Activated CD8-positive, alpha-beta memory T cell treated with anti-CD3 and anti-CD28 coated beads, Interleukin-2, amount 10 ng/mL, durations not matched to agents 7 days and 5 days (primary cell): ENCODE results near the gene ING5. TPM values are rescaled to one million over a fixed set of nuclear protein-coding genes. Genes with fewer than 3 reads are reported as not detected.
A peak's percentile ranks its signal among the peaks of the same experiment; 100 is the strongest.
"Not testable (repeated sequence)": the region's sequence is repeated elsewhere in the genome, so short reads cannot be mapped to it uniquely, and the experiment has no call there.

Source experiments
- ATAC-seq: fragments of 150-1000 bp; cut with Tn5 transposase; one replicate; pipeline ENCODE4 v1.10.0; 2021; ENCODE audit warnings: moderate library complexity
- CTCF ChIA-PET: fragments of 350-600 bp; sonication (Branson Sonifier 250); formaldehyde crosslinking; loops from one replicate; lab custom pipeline; 2021; ENCODE audit warnings: antibody characterized with exemption; lab: Charles Lee
- DNase-seq: peaks from one replicate; pipeline ENCODE4 v3.0.0-alpha.2; 2020
- H3K27ac Mint-ChIP-seq: one replicate; pipeline ENCODE4 v1.8.0; 2021; ENCODE audit warnings: mild to moderate bottlenecking, mixed read lengths
- H3K27me3 Mint-ChIP-seq: one replicate; pipeline ENCODE4 v1.8.0; 2021; ENCODE audit warnings: mixed read lengths
- H3K36me3 Mint-ChIP-seq: one replicate; pipeline ENCODE4 v1.8.0; 2021; ENCODE audit warnings: mild to moderate bottlenecking, mixed read lengths
- H3K4me1 Mint-ChIP-seq: one replicate; pipeline ENCODE4 v1.8.0; 2021; ENCODE audit warnings: mixed read lengths
- H3K4me3 Mint-ChIP-seq: one replicate; pipeline ENCODE4 v1.8.0; 2021; ENCODE audit warnings: mild to moderate bottlenecking, moderate library complexity, mixed read lengths
- H3K9me3 Mint-ChIP-seq: one replicate; pipeline ENCODE4 v1.8.0; 2022; ENCODE audit warnings: low read depth, mixed read lengths
- total RNA-seq, 2 experiments: library from RNA; stranded (reverse); gene quantifications; one replicate each; pipeline ENCODE4 v1.2.3, GENCODE V29; 2021

Gene ING5
- total RNA-seq = 10 to 100 TPM; 26.3 to 28.0 TPM

DNA sequence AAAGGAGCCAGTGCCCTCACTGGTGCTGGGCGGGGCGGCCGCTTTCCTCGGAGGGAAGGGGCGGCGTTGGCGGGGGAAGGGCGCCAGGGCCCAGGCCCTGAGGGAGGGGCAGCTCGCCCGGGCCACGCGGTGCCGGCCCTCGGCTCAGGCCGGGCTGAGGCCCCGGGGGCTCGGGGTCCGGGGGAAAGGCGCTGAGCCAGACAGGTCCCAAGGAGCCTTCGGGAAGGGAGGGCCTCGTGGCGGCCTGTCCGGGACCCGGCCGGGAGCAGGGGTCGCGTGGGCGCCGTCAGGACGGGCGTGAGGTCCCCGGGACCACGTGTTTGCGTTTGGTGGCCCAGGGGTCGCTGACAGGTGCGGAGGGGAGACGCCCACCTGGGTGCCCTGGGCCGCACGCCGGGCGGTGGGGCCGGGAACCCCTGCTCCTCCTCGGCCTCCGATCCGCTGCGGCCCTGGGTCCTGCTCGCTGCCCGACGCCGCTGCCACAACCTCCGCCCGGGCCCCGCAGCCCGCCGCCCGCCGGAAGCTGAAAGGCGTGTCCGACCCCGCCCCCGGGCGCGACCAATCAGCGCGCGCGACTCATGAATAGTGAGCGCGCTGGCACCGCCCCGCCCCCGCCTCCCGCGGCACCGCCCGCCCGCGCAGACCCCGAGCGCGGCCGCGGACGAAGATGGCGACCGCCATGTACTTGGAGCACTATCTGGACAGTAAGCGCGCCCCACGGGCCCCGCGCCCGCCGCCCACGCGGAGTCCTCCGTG, at the start of gene ING5:
TSS of gene ING5 (plus strand) at position 641 of the 756 bp plus-strand sequence. CDS start at position 668, 27 bp downstream.
- CTCF ChIA-PET = interaction anchor here (1.0 to 8.1 kb wide), 16 partner anchors 11 to 386 kb away, joined by 3 to 78 read pairs (median 6); partner anchors contain the start of genes ATG4B, D2HGDH, DTYMK and HDLBP
- H3K9me3 Mint-ChIP-seq = no peaks in the 10 kb centered on the region
- peaks cover 22% of the 10 kb centered on the region for H3K4me1 Mint-ChIP-seq
- no peaks in the 10 kb centered on the region for H3K27me3 Mint-ChIP-seq
- peak within 1 kb of the TSS; percentile 82 for H3K27ac Mint-ChIP-seq
- peak within 1 kb of the TSS; percentile 77 for H3K4me3 Mint-ChIP-seq
- peak; percentile 69 for ATAC-seq
- peaks cover 13% of the 10 kb centered on the region for H3K36me3 Mint-ChIP-seq
- DNase-seq = peak; percentile 95

- Mint-ChIP-seq H3K9me3 (no peaks in the 10 kb centered on the region), H3K4me1 (peaks cover 4% of the 10 kb centered on the region), H3K4me3 (no peak overlapping the region), H3K36me3 (peaks cover 11% of the 10 kb centered on the region), H3K27ac (no peak overlapping the region), H3K27me3 (no peaks in the 10 kb centered on the region)
- no peak for DNase-seq
- CTCF ChIA-PET = no interaction called here
- ATAC-seq = no peak
Observed at GRCh38 chr2:241652142-241652541, 49.7 kb upstream of the ING5 start.

GRCh38 chr2:241652722-241653121, 49.1 kb upstream of the ING5 start:
- ATAC-seq (no peak), DNase-seq (no peak)
- Mint-ChIP-seq H3K4me1 (peaks cover 4% of the 10 kb centered on the region), H3K27me3 (no peaks in the 10 kb centered on the region), H3K27ac (no peak overlapping the region), H3K9me3 (no peaks in the 10 kb centered on the region), H3K4me3 (no peak overlapping the region), H3K36me3 (peaks cover 12% of the 10 kb centered on the region)
- CTCF ChIA-PET = no interaction called here

DNA sequence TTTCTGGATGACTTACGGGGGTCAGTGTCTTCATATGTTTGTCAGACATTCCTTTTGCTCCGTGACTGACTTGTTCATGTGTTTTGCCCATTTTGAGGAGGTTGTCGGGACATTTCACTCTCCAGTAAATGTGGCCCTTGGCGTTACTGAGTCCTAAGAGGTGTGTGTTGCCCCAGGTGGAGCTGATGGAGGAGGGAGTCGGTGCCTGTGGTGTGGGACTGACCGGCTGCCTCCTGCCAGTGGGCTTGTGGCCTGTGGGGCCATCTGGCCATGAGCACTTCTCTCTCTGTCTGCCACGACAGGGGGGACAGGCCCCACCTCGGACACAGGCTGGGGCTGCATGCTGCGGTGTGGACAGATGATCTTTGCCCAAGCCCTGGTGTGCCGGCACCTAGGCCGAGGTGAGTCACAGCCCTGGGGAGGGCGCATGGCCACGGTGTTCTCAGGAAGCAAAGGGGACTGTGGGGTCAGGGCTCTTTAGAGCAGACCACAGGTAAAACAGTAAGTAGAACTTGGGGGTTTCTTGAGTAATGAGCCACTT, 48.6 kb upstream of the ING5 start:
- H3K36me3 Mint-ChIP-seq = peaks cover 14% of the 10 kb centered on the region
- H3K9me3 Mint-ChIP-seq = no peaks in the 10 kb centered on the region
- DNase-seq (no peak), ATAC-seq (no peak)
- H3K4me3 Mint-ChIP-seq = no peak overlapping the region
- CTCF ChIA-PET = no interaction called here
- H3K4me1 Mint-ChIP-seq = peaks cover 4% of the 10 kb centered on the region
- no peaks in the 10 kb centered on the region for H3K27me3 Mint-ChIP-seq
- no peak overlapping the region for H3K27ac Mint-ChIP-seq

DNA sequence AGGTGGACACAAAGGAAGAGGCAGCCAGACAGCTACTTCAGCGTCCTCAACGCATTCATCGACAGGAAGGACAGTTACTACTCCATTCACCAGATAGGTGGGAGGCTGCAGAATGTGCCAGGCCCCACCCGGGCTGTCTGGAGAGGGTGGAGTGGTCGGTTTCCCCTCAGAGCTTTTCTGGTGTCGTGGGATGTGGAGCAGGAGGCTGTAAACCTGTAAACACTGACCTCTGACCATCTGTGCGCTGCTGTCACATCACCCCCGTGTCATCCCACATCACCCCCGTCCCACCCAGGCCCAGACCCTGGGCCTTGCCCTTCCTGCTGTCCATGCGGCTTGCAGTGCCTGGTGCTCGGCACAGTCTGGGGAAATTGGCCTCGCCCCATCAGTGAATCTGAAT, 47.3 kb upstream of the ING5 start:
- DNase-seq = no peak
- Mint-ChIP-seq H3K27ac (no peak overlapping the region), H3K36me3 (peaks cover 18% of the 10 kb centered on the region), H3K4me3 (no peak overlapping the region), H3K27me3 (no peaks in the 10 kb centered on the region), H3K4me1 (no peaks in the 10 kb centered on the region), H3K9me3 (no peaks in the 10 kb centered on the region)
- ATAC-seq = no peak
- CTCF ChIA-PET = no interaction called here

- ATAC-seq = no peak
- peaks cover 22% of the 10 kb centered on the region for H3K36me3 Mint-ChIP-seq
- no peak overlapping the region for H3K4me3 Mint-ChIP-seq
- CTCF ChIA-PET = no interaction called here
- H3K9me3 Mint-ChIP-seq = no peaks in the 10 kb centered on the region
- no peak for DNase-seq
- H3K27me3 Mint-ChIP-seq = no peaks in the 10 kb centered on the region
- no peaks in the 10 kb centered on the region for H3K4me1 Mint-ChIP-seq
- peak overlapping the region; percentile 32 for H3K27ac Mint-ChIP-seq
Observed at GRCh38 chr2:241655516-241656189, 46.2 kb upstream of the ING5 start.

DNA sequence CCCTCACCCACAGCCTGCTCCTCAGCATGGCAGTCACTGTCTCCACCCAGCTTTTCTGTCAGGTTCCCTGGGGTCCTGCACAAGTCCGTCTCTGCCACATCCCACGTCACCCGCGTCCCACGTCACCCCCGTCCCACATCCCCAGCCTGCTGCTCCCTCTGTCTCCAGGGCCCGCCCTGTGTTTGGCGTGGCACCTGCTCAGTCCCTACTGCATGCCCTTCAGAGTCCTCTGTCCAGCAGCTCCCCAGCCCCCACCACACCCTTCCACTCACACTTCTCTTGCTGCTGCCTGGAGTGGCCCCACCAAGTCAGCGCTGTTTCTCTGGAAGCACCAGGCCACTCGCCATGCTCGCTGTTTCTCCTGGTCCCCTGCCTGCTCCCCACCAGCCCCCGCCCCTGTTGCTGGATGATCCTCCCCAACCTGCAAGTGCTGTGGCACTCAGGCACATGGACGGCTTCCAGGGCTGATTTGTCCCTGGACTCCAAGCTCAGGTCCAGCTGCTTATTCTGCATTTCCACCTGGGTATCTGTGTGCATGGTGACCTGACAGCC, 45.6 kb upstream of the ING5 start:
- CTCF ChIA-PET = no interaction called here
- Mint-ChIP-seq H3K4me1 (no peaks in the 10 kb centered on the region), H3K27ac (peak overlapping the region; percentile 32), H3K36me3 (peaks cover 22% of the 10 kb centered on the region), H3K4me3 (no peak overlapping the region), H3K27me3 (no peaks in the 10 kb centered on the region), H3K9me3 (no peaks in the 10 kb centered on the region)
- ATAC-seq = no peak
- DNase-seq = no peak

GRCh38 chr2:241657786-241658254, 44.0 kb upstream of the ING5 start:
- Mint-ChIP-seq H3K36me3 (peaks cover 20% of the 10 kb centered on the region), H3K4me3 (no peak overlapping the region), H3K27ac (no peak overlapping the region), H3K9me3 (no peaks in the 10 kb centered on the region), H3K4me1 (no peaks in the 10 kb centered on the region), H3K27me3 (no peaks in the 10 kb centered on the region)
- DNase-seq (no peak), ATAC-seq (no peak)
- CTCF ChIA-PET = interaction anchor here (2.0 to 2.4 kb wide), 2 partner anchors 13 to 221 kb away, joined by 5 to 9 read pairs; no protein-coding TSS in a partner anchor

DNA sequence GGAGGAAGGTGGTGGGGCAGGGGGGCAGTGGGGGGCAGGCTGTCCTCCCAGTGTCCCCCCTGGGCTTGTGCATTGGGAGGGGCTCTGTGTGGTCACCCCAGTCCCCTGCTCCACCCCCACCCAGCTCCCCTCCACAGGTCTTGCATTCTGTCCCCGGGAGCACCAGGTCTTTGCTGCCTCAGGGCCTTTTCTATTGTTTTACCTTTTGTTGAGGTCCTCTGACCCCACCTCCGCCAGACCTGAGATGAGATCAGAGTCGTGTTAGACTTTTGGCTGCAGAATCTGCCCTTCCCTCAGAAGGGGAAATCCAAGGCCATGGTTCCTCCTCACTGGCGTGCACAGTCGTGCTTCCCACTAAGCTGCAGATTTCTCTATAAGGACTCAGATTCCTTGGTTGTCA, 43.5 kb upstream of the ING5 start:
- Mint-ChIP-seq H3K27me3 (no peaks in the 10 kb centered on the region), H3K9me3 (no peaks in the 10 kb centered on the region)

DNA sequence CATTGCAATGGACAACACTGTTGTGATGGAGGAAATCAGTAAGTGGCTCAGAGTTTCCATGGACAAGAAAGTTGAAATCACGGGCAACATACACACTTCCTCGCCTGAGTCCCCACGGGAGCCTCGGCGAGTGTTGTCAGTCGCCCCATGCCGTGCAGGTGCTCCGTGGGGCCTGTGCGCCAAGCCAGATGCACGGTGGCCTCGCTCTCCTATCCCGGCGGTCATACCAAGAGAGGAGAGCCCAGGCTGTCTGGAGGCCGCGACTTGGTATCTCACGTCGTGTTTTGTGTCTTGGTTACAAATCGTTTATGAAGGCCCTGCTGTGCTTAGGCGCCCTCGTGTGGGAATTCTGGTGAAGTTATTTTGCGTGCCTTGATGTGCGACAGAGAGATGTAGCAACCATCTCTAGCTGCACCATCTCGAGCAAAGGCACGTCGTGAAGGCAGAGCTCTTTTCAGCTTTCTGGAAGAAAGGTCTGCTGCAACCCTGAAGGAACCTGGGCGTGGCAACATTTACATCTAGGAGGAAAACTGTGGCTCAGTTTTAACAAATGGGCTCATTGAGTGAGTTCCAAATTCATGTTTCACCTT, 42.6 kb upstream of the ING5 start:
- Mint-ChIP-seq H3K36me3 (peaks cover 17% of the 10 kb centered on the region), H3K4me3 (no peak overlapping the region), H3K27me3 (no peaks in the 10 kb centered on the region), H3K27ac (no peak overlapping the region), H3K9me3 (no peaks in the 10 kb centered on the region), H3K4me1 (no peaks in the 10 kb centered on the region)
- peak; percentile 59 for DNase-seq
- peak; percentile 36 for ATAC-seq
- CTCF ChIA-PET = interaction anchor here (0.5 to 2.4 kb wide), 8 partner anchors 15 to 685 kb away, joined by 3 to 9 read pairs (median 3); no protein-coding TSS in a partner anchor

More for the DNA sequence above, 43.5 kb upstream of the ING5 start:
- H3K36me3 Mint-ChIP-seq = peaks cover 17% of the 10 kb centered on the region
- H3K4me1 Mint-ChIP-seq = no peaks in the 10 kb centered on the region
- H3K27ac Mint-ChIP-seq = no peak overlapping the region
- ATAC-seq (no peak), DNase-seq (no peak)
- CTCF ChIA-PET = interaction anchor here (0.7 to 2.4 kb wide), 5 partner anchors 14 to 580 kb away, joined by 3 to 9 read pairs (median 5); no protein-coding TSS in a partner anchor
- H3K4me3 Mint-ChIP-seq = no peak overlapping the region

GRCh38 chr2:241660593-241661213, 41.1 kb upstream of the ING5 start:
- Mint-ChIP-seq H3K4me1 (peaks cover 7% of the 10 kb centered on the region), H3K27me3 (no peaks in the 10 kb centered on the region), H3K27ac (no peak overlapping the region), H3K4me3 (no peak overlapping the region), H3K9me3 (no peaks in the 10 kb centered on the region), H3K36me3 (peaks cover 13% of the 10 kb centered on the region)
- DNase-seq (no peak), ATAC-seq (no peak)
- CTCF ChIA-PET = interaction anchor here (1.4 kb wide), 1 partner anchor 73 kb away, joined by 3 read pairs; no protein-coding TSS in a partner anchor

DNA sequence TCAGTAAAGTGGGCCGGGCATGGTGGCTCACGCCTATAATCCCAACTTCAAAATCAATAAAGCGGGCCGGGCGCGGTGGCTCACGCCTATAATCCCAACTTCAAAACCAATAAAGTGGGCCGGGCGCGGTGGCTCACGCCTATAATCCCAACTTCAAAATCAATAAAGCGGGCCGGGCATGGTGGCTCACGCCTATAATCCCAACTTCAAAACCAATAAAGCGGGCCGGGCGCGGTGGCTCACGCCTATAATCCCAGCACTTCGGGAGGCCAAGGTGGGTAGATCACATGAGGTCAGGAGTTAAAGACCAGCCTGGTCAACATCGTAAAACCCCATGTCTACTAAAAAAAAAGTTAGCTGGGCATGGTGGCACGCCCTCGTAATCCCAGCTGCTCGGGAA, 39.1 kb upstream of the ING5 start:
- H3K27me3 Mint-ChIP-seq, CTCF ChIA-PET, H3K9me3 Mint-ChIP-seq, DNase-seq, H3K4me1 Mint-ChIP-seq, ATAC-seq, H3K4me3 Mint-ChIP-seq, H3K27ac Mint-ChIP-seq: not testable (repeated sequence)
- peaks cover 12% of the 10 kb centered on the region for H3K36me3 Mint-ChIP-seq
